ENCODE data around the gene SGIP1.

- no peak for TF ChIP-seq POLR2AphosphoS5 (IDR thresholded peaks at IDR 0.05; ENCODE audit: borderline replicate concordance, low read depth, low read length)
- TF ChIP-seq EZH2 (IDR thresholded peaks at IDR 0.05): no peak
- no peak for TF ChIP-seq FOXP2 (optimal IDR thresholded peaks at IDR 0.05; ENCODE audit: control extremely low read depth, extremely low read length, insufficient read depth)
Measured at GRCh38 chr1:66526036-66526435, 7.9 kb upstream of the SGIP1 start.

Data from SK-N-MC (cell line).